HG02981 (cell line): Measurements from ENCODE around the gene INPP4B.
"Not testable (repeated sequence)": the region's sequence is repeated elsewhere in the genome, so short reads cannot be mapped to it uniquely, and the experiment has no call there.

ENCODE experiments used
- ATAC-seq: cut with Tn5 transposase; IDR thresholded peaks from one replicate; pipeline ENCODE4 v1.9.1; 2021; ENCODE audit warnings: mild to moderate bottlenecking, moderate library complexity; ENCODE audit not compliant: unreplicated experiment

The INPP4B gene

GRCh38 chr4:142112451-142112850 lies 733.6 kb downstream of the INPP4B start:
- no peak for ATAC-seq

DNA sequence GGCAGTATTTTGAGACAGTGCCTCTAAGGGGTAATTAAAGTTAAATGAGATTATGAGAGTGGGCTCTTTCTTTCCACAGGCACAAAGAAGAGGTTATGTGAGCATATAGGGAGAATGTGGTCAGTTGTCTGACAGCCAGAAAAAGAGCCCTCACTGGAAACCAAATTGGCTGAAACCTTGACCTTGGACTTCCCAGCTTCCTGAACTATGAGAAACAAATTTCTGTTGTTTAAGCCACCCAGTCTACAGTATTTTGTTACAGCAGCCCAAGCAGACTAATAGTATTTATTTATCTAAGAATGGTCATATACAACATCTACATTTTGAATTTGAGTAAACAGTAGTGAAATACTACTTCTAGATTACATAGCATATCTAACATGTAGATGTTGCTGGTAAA lies 736.0 kb downstream of the INPP4B start:
- ATAC-seq: no peak

GRCh38 chr4:142104041-142104440 lies 742.1 kb downstream of the INPP4B start:
- no peak for ATAC-seq

DNA sequence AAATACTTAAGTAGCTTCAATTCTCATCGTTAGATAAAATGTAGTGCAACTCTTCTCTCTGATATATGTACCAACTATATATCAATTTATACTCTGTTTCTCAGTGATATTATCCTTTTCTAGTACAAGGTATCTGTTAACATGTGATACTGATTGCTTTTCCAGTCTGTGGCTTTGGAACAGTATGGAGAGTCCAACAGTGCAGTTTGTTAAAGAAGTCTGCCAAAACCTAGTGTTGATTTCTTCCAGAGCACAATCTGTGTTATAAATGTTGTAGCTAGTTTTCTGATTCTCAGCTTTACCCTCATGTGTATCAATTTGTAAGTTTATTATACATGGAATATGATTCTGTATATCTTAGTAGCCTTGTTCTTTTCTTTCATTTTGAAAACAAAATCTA lies 744.7 kb downstream of the INPP4B start:
- ATAC-seq: no peak

- ATAC-seq: no peak
Measured at GRCh38 chr4:142100941-142101340, 745.2 kb downstream of the INPP4B start.

DNA sequence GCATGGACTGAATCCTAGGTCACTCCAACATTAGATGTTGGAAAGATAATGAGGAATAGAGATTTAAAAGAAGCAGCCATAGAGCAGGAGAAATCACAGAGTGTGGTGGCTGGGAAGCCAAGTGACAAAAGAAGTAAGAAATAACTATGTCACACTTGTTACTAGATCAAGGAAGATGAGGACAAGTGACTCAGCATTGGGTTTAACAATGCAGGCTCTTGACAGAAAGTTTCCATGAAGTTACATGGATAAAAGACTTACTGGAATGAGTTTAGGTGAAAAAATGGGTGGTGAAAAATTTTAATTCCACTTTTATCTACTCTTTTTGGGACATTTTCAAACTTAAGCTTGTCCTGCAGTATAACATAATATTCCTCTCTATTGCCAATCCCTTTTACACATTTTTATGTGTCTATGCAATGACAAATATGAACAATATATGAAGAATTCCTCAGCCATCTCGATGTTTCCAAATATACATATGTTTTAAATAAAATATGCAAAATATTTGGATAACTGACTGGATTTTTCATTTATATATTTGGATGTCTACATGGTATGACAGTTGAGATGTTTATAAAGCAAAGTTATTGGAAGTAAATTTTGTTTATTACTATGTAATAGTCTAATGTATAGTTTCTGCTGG lies 747.1 kb downstream of the INPP4B start:
- ATAC-seq: no peak

- ATAC-seq: no peak
Measured at GRCh38 chr4:142098380-142098779, 747.7 kb downstream of the INPP4B start.

- ATAC-seq: no peak
Measured at GRCh38 chr4:142097015-142097414, 749.1 kb downstream of the INPP4B start.

GRCh38 chr4:142095886-142096605 lies 750.1 kb downstream of the INPP4B start:
- ATAC-seq: no peak

DNA sequence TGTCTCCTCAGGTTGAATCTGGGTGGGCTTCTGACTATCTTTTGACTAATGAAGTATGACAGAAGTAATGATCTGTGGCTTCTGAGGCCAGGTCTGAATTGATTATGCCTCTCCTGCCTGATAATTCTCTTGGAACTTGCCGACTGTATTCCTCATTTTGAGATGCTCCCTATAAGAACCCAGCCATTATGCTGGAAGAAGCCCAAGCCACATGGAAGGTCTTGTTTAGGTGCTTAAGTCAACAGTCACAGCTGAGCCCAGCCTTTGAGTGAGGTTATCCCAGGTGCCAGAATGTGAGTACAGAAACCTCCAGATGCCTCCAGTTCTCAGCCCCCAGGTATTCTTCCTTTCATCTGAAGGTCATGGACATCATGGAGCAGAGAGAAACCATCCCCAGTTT lies 753.2 kb downstream of the INPP4B start:
- ATAC-seq: no peak

GRCh38 chr4:142091691-142092182 lies 754.4 kb downstream of the INPP4B start:
- ATAC-seq: no peak

DNA sequence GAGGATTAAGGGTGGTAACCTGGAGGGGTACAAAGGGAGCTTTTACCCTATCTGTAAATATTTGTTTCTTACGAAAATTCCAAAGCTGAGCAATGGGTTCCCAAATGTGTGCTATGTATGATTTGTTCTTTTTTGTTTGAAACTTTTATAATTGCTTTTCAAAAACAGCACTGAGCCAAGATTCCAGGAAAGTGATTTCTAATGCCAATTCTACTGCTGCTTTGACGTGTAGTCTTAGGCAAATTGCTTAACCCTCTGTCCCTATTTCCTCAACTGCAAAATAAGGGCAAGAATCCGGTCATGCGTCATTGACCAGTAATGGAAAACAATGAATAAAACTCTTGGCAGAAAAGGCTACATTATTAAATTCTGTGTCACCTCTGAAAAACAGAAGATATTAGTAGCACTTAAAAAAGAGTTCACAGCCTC lies 755.0 kb downstream of the INPP4B start:
- no peak for ATAC-seq

DNA sequence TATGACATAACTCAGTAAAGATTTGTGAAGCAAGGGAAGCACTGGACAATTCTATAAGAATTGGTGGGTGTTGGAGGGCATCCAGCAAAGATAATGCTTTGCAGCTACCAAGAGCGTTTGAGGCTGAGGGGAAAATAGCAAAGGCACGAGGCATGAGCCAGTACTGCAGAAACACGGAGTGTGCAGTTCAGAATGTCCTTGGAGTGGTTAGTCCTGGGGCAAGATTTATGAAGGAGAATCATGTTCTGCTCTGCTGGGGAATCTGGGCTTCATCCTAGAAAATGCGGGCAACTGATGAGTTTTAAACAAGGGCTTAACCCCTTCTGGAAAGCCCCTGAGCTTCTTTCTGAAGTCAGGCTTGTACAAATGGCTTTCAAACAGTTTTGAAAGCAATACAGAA lies 757.2 kb downstream of the INPP4B start:
- ATAC-seq: no peak

DNA sequence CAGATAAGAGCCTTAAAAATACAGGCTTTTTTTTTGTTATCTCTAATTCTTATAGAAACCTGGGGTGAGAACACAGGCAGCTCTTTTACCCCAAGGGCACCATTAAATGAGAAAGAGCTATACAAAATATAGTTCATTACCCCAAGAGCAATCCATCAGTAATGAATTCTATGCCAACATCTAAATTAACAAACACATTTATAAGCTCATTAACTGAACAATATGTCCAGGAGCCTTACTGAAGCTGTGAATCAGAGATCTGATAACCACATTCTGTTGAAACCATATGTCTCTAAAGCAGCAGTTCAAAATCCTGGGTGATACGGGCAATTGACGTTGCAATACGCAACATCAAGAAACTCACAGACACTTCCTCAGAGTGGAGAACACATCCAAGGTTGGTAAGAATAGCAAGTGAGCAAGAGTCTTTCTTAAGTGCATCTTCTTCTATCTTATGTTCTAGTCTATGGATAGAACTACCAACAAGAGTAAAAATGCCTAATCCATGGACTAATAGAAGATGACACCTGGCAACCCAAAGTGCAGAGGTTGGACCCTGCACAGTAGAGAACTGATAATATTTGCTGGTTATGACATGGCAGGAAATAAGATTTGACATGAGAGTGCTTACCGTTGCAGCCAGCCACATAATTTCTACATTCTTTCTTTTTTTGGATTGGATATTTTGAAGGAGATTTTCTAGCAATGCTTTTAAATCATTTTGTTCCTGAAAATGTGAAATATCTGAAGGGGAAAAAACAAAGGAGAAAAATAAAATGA lies 760.4 kb downstream of the INPP4B start:
- ATAC-seq: no peak

GRCh38 chr4:142083264-142083663 lies 762.8 kb downstream of the INPP4B start:
- no peak for ATAC-seq

DNA sequence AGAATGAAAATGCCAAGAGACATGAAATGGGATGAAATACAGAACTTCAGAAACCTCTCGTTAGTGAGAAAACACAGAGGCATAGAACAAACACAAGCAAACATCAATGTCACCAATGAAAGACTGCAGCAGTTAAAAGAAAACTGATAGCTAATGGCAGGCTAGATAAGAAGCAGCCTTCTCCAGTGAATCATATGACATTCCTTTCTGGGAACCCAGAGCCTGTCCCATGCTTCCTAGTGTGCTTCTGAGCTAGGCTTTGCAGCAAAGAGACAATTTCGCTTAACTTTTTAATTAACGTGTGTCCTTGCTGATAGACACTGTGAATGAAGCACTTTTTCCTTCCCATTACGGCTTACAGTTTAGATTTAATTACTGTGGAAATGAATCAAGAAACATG lies 765.1 kb downstream of the INPP4B start:
- ATAC-seq: no peak

DNA sequence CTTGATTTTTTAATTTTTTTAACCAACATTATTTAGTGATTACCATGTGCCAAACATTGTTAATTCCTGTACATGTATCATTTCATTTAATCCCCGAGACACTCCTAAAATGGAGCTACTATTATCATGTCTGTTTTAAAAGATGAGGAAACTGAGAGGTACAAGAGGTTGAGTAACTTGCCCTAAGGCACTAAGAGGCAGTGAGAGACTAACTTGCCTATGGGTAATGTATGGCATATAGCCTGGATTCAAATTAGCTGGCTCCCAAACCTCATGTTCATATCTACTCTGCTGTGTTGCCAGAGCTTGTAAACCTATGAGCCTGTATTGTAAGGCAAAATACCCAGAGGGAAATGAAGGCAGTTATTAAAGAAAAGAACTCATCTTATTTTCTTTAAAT lies 766.1 kb downstream of the INPP4B start:
- ATAC-seq: no peak

DNA sequence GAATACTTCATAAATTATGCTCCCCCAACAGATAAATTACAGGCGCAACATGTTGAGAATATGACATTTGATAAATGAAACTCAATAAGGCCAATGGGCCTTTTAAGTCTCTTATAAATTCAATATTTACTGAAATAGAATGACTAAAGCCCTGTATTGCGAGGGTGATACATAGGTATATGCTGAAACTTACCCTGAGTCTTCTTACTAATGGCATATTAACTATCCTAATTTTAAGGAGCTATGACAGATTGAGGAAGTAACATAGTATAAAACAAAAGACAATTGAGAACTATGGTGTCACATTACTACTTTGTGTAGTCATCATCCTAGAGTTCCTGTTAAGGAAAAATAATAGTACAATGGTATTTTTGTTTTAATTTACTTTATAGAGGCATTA lies 769.1 kb downstream of the INPP4B start:
- ATAC-seq: no peak

GRCh38 chr4:142068304-142068703 lies 777.8 kb downstream of the INPP4B start:
- not testable (repeated sequence) for ATAC-seq

DNA sequence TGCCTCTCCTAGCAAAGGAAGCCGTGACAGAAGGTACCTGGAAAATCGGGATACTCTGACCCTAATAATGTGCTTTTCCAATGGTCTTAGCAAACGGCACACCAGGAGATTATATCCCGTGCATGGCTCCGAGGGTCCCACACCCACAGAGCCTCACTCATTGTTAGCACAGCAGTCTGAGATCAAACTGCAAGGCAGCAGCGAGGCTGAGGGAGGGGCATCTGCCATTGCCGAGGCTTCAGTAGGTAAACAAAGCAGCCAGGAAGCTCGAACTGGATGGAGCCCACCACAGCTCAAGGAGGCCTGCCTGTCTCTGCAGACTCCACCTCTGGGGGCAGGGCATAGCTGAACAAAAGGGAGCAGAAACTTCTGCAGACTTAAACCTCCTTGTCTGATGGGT lies 779.5 kb downstream of the INPP4B start:
- ATAC-seq: not testable (repeated sequence)

GRCh38 chr4:142065086-142065647 lies 780.9 kb downstream of the INPP4B start:
- no peak for ATAC-seq
